GM13977 (cell line): ENCODE results near the gene TRIM2.

ENCODE experiments used
- DNase-seq: peaks from one replicate; pipeline ENCODE4 v3.0.0; 2012; ENCODE audit warnings: low spot score
- CTCF ChIP-seq: IDR thresholded peaks from 2 replicates; pipeline ENCODE4 v1.5.1; 2012; ENCODE audit warnings: mild to moderate bottlenecking, control low read depth; ENCODE audit not compliant: insufficient read depth; ENCODE audit errors: extremely low read depth, missing control alignments
- in situ Hi-C: fragments of 300-500 bp; cut with MboI; formaldehyde crosslinking; loops from one replicate; pipeline ENCODE4 v1.12.0; 2022; ENCODE audit warnings: low sequenced_read_pairs, low pct_unique_long_range_greater_than_20kb, mixed read lengths, inconsistent platforms; ENCODE audit not compliant: unreplicated experiment

The TRIM2 gene

GRCh38 chr4:153234885-153235284, 30.6 kb downstream of the TRIM2 start:
- TF ChIP-seq CTCF, result no peak
- in situ Hi-C loops, result no loop called here
- DNase-seq, result no peak

- in situ Hi-C loops, result no loop called here
- no peak for DNase-seq
- TF ChIP-seq CTCF, result no peak
These were observed 34.1 kb downstream of the TRIM2 start for GRCh38 chr4:153238135-153238919.

- DNase-seq, result no peak
- in situ Hi-C loops, result no loop called here
- TF ChIP-seq CTCF, result no peak
These were observed 35.2 kb downstream of the TRIM2 start for GRCh38 chr4:153239409-153239808.

- no peak for TF ChIP-seq CTCF
- in situ Hi-C loops, result no loop called here
- no peak for DNase-seq
These were observed 37.1 kb downstream of the TRIM2 start for GRCh38 chr4:153241295-153241694.

GRCh38 chr4:153241970-153242838, 38.0 kb downstream of the TRIM2 start:
- no peak for TF ChIP-seq CTCF
- in situ Hi-C loops, result no loop called here
- DNase-seq, result no peak

- no peak for TF ChIP-seq CTCF
- DNase-seq, result no peak
- in situ Hi-C loops, result no loop called here
These were observed 38.6 kb downstream of the TRIM2 start for GRCh38 chr4:153242839-153243324.
